HG03039 (cell line): ENCODE data around the gene NXNL1.

Experiments used
- ATAC-seq: cut with Tn5 transposase; IDR thresholded peaks from one replicate; pipeline ENCODE4 v1.9.1; 2021; ENCODE audit warnings: mild to moderate bottlenecking, moderate library complexity; ENCODE audit not compliant: unreplicated experiment

Gene NXNL1

DNA sequence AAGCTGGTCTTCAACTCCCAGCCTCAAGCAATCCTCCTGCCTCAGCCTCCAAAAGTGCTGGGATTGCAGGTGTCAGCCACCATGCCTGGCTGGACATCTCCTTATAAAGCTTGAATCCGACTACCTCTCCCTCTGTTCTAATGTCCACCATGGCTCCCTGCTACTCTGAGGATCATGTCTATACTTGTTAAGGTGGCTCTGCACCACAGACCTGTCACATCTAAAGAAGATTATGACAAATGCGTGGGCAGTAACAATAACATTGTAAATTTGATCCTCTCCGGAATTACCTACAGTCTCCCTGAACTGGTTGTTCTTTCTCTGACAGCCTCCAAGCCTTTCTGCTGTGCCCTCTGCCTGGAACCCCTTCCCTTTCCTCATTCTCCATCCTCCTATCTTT, 1.8 kb downstream of the NXNL1 start:
- no peak for ATAC-seq

GRCh38 chr19:17457616-17458015, 3.1 kb downstream of the NXNL1 start:
- no peak for ATAC-seq

GRCh38 chr19:17456127-17456526, 4.6 kb downstream of the NXNL1 start:
- ATAC-seq: no peak

GRCh38 chr19:17455308-17456123, 5.2 kb downstream of the NXNL1 start:
- no peak for ATAC-seq

- ATAC-seq: no peak
These were observed 6.1 kb downstream of the NXNL1 start for GRCh38 chr19:17454576-17455071.

- ATAC-seq: no peak
These were observed 8.9 kb downstream of the NXNL1 start for GRCh38 chr19:17451820-17452219.

DNA sequence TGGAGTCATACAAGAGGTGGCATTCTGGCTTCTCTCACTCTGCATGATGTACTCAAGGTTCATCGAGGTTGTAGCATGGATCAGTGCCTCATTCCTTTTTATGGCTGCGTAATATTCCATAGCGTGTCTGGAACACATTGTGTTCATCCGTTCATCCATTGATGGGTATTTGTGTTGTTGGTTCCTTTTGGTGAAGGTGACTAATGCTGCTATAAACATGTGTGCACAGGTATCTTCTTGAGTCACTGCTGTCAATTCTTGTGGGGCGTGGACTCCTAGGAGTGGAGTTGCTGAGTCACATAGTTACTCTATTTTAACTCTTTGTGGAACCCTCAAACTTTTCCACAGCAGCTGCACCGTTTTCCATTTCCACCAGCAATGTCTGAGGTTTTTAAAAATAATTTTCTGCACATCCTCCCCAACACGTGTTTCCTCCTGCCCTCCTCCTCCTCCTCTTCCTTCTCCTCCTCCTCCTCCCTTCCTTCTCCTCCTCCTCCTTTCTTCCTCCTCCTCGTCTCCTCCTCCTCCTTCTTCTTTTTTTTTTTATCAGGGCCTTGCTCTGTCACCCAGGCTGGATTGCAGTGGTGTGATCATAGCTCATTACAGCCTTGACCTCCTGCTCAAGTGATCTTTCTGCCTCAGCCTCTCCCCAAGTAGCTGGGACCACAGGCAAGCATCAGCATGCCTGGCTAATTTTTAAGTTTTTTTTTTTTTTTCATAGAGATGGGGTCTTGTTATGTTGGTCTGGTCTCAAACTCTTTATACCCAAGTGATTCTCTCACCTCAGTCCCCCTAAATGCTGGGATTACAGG, 10.3 kb downstream of the NXNL1 start:
- no peak for ATAC-seq

DNA sequence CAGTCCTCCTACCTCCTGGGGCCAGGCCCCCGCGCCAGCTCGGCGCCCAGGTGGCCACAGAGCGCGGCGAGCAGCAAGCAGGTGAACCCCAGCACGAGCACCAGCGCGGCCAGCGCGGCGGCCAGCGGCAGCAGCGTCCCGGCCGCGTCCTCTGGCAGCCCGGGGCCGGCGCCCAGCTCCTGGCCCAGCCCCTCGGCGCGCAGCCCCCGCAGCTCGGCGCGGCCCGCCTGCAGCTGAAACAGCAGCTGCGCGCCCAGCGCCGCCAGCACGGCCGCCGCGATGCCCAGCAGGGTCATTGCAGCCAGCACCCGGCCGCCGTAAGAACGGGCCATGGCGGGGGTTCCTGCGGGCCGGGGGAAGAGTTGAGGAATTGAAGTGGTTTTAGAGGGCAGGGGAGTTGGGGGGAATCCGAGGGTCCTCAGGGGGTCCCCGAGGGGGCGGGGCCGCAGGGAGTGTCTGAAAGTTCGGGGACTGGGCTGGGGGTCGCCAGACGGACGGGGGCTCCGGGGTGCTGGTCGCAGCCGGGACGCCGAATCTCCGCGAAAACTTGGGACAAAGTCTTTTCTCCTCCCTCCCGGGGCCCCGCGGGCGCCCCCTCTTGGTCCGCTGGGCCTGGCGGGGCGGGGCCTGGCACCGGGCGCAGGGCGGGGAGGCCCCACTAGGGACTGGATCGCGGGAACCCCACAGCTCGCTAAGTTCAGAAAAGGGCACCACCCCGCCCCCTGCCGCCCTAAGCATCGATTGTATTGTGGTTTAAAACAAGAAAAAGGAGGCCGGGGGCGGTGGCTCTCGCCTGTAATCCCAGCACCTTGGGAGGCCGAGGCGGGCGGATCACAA, 12.4 kb downstream of the NXNL1 start, which contains the start of gene TMEM221:
Gene TMEM221 (minus strand): TSS at position 538 of the 837 bp plus-strand sequence. CDS start 206 bp downstream, at position 332.
- no peak for ATAC-seq

DNA sequence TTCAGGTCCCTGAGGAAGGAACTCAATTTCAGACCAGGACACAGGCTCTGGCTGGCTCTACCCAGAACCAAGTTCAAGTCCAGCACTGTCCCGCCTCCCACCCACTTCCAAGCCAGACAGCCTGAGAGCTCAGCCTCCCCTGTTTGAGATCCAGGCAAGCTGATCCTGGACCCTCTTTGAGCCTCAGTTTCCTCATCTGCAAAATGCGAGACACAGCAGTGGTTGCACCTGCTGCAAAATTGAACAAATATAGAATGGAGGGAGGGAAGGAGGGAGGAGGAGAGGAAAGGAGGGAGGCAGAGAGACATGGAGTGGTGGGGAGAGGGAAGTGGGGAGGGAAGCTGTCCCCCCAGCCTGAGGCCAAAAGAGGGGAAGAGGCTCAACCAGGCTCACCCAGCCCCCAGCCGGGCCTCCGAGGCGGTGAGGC, 13.0 kb downstream of the NXNL1 start:
- no peak for ATAC-seq

GRCh38 chr19:17445526-17446165, 15.1 kb downstream of the NXNL1 start:
- no peak for ATAC-seq

- no peak for ATAC-seq
These were observed 19.3 kb downstream of the NXNL1 start for GRCh38 chr19:17441241-17442021.

DNA sequence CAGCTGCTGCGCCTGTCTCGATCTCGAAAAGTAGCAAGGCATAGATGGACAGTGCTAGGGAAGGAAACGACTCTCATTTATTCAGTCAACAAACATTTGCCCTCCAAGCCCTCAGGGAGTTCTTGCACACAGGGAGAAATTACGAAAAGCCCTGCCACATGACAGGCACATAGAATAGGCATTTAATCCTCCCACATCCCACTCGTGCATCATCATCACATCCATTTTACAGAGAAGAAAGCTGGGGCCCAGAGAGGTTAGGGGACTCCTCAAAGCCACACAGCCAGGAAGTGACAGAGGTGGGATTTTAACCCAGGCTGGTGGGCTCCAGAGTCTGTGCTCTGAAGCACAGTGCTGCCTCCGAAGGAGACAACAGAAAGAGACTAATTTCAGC, 23.9 kb downstream of the NXNL1 start:
- no peak for ATAC-seq

GRCh38 chr19:17436094-17436873, 24.4 kb downstream of the NXNL1 start:
- no peak for ATAC-seq

GRCh38 chr19:17435218-17435617, 25.5 kb downstream of the NXNL1 start:
- no peak for ATAC-seq

DNA sequence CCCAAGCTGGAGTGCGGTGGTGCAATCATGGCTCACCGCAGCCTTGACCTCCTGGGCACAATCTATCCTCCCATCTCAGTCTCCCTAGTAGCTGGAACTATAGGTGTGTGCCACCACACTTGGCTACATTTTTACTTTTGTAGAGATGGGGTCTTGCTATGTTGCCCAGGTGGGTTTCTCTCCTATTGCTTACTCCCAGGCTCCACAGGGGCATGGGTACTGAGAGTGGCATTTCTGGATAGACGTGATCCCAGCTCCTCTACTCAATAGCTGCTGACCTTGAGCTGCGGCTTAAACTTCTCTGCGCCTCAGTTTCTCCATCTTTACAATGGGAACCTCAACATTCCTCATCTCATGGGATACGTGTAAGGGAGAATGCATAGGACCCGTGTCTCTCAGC, 29.3 kb downstream of the NXNL1 start:
- ATAC-seq: no peak

GRCh38 chr19:17429641-17430113, 31.0 kb downstream of the NXNL1 start:
- no peak for ATAC-seq

GRCh38 chr19:17424743-17425365, 35.9 kb downstream of the NXNL1 start:
- ATAC-seq: no peak
